Daoy (cell line): ENCODE measurements around the gene KIRREL3. TPM values are rescaled to one million over a fixed set of nuclear protein-coding genes. Genes with fewer than 3 reads are reported as not detected.
A peak's percentile ranks its signal among the peaks of the same experiment; 100 is the strongest.

ENCODE experiments used
- DNase-seq: peaks from one replicate; pipeline ENCODE4 v3.0.0-alpha.2; 2015; ENCODE audit warnings: low read depth
- total RNA-seq: library from RNA; depleted of rRNA; stranded (reverse); fragments of >200 nt; shearing (Covaris generic); gene quantifications from 2 replicates; pipeline ENCODE4 v1.2.3, GENCODE V29; 2014

The KIRREL3 gene
- total RNA-seq, 1 experiment from 2014 or later: 2.4 TPM

DNA sequence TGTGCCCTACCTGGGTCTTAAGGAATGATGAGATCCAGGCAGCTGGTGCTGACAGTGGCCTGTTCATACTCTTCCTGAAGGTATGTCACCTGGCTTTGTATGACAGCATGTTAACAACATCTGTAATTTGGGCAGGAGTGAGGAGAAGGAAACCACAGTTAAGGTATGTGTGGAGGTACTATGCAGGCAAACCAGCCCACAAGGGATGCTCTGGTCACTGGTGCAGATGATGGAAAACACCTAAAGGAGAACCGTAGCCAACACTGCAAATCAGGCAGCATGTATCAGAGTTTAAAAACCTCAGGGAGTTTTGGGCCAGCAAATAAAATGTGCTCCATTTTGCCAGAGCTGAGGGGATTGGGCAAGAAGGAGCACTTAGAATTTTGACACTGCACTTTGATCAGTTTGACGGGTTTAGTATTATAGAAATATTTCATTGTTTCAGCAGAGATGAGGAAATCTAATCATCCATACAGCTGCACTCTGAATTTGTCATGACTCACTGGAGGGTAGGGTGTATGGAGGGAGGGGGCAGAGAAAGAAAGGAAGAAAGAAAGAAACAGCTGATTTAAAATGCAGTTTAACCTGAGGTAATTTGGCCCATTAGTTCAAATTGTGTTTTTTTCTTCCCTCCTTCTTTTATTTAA is 260.9 kb downstream of the KIRREL3 start:
- DNase-seq: no peak

DNA sequence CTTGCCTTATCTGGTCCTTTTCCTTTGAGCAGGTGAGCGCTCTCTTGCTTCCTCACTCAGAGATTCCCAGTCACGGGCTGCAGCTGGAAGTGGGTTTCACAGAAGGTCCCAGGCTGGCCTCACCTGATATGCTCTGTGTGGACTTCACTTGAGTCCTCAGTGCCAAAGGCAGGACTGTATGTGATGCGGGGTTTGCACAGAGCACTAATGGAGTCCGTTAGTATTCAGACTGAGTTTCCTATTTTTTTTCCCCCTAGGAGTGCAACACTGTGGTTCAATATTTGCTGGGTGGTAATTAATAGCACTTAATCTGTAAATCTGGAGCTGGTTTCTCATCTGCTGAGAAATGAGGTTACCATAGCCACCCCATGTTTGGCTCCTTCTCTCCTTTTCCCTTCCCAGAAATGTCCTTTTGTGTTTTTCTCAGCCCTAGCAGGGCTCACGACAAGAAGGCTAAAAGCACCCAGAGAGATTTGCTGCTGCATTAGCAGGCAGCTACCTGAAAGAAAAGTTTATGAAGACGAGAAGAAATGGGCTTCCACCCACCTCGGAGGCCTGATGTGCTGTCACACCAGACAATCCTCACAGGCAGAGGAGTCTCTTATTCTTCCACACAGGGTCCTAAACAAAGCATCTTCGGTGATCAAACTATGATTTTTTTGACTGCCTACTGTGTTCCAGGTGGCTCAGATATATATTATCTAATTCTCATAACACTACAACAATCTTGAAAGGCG is 262.1 kb downstream of the KIRREL3 start:
- no peak for DNase-seq

DNA sequence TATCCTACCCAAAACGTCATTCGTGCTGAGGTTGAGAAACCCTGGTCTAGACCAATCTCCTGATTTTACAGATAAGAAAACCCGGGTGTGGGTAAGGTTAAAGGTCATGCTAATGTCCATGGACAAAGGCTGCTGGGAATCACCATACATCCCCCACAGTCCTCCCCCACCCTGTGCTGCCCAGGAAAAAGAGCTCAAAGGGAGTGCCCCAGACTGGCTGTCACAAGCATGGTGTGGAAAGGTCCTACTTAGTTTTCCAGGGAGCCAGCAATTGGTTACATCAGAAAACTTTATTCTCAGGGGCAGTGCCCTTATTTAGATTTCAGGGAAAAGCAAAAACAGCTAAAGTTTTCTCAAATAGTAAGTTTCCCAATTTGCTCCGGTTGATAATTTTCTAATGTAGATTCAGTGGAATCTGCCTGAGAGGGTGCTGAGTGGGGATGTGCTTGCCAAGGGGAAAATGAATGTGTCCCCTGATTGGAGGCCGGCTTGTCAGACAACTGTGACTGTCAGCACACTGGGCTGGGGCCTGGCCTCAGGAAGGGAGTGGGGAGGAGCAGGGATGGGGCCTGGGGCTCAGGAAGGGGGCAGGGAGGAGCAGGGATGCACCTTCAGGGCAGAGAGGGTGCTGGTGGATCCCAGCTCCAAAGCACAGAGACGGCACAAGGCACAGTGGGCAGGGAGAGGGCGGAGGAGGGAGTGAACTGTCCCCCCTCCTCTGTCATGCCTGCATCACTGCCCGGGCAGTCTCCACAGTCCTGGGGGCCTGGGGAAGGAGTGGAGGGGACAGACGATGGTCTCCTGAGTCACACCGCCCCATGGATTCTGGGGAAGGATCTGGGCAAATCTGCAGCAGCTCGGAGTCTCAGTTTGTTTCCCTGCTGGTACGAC is 263.6 kb downstream of the KIRREL3 start:
- DNase-seq: no peak

DNA sequence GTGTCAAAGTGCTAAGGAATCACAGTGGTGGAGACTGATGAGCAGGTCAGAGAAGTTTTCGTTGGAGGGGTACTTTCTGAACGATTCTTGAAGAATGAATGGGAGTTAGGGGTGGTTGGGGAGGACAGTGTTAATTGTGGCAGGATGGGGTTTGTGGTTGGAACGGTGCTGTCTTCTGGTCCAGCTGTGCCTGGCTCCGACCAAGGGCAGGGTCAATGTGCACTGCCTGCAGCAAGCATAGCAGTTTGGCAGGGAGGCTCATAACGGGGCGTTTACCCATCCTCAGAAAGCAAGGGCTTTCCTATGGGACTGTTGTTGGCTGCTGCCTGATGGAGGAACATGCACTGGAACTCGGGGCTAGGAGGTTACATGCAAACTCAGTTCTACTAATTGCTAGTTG is 265.8 kb downstream of the KIRREL3 start:
- no peak for DNase-seq

DNA sequence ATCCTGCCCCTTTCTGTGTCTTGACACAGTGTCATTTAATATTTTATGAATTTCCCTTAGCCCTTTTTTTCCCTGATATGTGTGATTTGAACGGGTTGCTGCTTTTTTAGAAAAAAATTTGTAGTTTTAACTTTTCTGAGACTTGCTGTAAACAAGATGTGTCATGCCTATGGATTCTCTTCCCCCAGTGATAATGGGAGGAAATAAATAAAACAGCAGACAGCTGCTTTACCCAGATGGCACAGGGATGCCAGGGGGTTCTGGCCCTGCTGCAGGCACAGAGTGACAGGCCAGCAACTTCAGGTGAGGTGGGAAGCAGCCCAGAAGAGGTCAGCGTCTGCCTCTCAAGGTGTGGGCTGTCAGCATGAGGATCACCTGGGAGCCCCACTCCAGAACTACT is 266.9 kb downstream of the KIRREL3 start:
- DNase-seq: no peak

DNA sequence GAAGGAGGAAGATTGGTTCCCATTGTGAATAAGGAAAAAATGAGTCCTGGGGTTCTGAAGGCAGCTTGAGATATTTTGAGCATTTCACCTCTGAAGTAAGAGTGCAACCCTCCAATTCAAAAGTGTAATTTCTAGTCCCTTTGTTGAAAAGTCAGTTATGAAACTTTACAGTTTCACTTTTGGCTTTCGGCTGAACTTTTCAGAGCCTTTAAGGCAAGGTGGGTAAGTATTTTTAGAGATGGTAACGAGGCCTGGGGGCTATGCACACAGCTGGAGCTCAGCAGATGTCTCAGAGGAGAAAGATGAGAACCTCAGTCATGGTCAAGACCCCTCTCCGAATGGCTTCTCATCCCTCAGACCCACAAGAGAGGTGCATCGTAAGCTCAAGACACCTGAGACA is 267.6 kb downstream of the KIRREL3 start:
- DNase-seq: no peak

DNA sequence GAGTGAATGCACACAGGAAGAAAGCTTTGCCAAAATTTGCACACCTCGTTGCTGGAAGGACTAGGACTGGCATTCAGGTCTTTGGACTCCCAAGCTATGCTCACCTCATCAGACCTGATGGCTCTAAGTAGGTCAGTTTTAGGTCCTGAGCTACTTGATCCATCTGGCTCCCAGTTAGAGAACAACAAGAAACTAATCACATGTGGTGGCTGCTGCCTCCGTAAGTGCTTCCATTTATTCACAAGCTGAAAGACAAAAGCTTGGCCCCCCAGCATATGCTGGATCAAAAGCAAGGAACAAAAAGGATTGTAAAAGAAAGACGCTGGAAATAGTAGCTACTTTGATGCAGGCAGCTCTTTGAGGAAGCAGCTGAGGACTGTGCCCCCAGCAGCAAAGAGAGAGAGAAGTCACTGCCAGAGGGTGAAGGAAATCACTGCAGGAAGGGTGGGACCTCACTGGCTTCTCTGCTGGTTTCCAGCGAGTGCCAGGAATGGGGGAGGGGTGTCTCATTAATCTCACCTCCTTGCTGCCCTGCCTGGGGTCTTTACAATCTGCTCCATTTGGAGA is 268.9 kb downstream of the KIRREL3 start:
- no peak for DNase-seq

DNA sequence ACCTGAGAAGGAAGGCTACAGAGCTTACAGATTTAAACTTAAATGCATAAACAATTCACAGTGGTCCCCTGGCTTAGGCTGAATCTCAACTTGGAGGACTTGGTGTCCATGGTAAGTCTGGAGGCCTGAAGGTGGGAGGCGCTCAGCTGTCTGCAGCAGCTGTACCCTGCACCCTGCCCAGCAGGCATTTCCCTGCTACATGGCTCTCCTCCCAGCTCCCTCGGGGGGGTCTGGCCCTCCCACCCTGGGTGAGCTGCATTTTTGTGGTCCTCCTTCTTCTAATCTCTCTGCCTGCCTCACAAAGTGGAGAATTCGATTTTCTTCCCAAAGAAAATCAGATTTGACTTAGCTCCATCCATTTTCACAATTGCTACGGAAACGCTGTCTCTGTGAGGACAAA is 273.2 kb downstream of the KIRREL3 start:
- DNase-seq: no peak

DNA sequence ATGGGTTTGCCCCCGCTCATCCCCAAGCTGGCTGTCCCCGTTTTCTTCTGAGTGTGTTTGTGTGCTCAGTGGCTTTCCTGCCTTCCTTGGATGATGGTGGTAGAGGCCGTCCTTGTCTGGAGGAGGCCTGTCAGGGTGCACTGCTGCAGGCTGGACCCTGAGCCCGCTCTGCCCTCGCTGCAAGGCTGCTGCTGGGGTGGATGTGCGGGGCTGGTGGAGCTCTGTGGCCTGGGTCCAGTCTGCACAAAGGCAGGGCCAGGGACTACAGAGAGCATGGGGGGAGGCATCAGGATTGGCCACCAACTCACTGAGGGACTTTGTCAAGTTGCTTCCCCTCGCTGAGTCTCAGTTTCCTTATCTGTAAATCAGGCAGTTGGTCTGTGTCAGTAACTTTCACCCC is 275.0 kb downstream of the KIRREL3 start:
- DNase-seq: no peak

DNA sequence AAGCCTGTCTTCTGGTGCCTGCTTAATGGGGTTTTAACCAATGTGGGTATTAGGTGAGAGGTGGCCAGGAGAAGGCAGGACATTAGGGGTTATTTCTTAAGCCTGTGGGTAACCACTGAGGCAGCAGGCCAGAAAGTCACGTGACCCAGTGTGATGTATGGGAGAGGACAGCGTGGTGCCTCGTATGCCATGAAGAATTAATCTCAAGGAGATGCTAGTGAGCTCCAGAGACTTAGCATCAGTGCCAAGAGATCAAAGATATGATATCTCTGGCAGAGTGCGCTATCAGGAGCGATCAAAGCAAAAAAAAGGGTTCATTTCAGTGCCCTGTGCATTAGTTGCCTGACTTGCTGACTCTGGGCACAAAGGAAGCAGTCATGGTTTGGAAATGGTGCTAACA is 275.5 kb downstream of the KIRREL3 start:
- no peak for DNase-seq

DNA sequence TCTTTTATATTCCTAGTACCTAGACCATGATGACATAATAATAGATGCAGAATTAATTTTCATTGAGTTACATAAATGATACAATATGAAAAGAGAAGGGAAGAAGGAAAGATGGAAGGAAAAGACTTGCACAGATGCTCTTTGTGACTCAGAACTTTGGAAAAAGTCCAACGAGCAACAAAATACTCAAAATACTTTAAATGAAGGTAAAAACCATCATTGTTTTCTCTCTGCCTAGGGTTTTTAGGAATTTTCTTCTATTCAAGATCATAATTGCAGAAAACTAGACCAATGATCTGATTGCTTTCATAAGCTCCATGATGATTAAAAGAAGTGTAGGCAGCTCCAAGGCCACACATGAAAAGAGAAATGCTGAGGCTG is 276.9 kb downstream of the KIRREL3 start:
- DNase-seq: no peak

DNA sequence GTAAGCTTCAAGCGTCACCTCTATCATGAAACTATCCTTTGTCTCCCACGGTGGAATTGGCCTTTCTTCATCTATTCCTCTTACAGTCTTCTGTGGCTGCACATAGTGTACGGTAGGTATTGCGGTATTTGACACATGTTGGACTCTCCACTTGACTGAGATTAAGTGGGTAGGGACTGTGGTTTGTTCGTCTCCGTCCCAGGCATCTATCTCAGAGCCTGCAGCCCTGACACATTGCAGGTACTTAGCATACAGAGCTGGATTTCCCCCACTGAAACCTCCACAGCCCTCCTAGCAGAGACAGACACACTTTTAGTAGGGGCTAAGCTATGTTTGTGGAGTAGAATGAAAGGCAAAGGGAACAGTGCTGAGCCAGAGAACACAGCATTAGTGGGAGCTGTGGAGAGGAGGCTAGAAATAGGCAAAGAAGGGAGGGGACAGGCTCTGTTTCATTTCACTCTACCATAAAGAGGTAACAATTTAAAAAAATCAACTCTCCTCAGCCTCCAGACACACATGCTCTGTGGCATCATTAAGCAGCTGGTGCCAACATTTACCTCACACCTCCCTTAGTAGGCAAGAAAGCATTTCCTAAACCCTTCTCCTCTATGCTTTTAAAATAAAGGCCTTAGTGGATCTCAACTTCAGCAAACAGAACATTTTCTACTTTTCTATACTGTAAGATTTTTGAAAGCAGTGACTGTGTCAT is 277.5 kb downstream of the KIRREL3 start:
- DNase-seq: no peak

DNA sequence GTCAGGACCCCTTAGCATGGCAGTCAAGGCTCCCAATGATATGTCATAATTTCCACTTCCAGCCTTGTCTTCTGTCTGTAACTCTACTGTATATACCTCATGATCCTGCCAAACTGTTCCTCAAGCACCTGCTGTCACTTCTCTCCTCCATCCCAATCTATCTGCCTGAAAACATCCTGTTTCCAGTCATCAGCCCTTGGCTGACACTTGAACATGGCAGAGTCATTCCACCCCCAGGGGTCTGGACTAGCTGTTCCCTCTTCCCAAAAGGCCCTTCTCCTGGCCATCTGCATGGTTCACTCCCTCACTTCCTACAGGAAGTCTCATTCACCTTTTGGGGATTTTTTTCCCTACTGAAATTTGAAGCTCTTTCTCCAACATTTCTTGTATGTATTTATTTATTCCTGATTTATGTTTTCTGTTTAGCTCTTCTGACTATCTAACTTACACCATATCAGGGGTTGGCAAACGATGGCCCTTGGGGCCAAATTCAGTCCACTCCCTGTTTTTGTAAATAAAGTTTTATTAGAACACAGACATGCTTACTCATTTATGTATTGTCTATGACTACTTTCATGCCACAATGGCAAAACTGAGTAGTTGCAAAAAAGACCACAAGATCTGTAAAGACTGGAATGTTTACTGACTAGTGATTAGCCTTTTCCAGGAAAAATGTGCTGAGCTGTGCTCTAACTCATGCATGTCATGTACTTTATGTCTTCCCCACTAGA is 278.4 kb downstream of the KIRREL3 start:
- DNase-seq: no peak

DNA sequence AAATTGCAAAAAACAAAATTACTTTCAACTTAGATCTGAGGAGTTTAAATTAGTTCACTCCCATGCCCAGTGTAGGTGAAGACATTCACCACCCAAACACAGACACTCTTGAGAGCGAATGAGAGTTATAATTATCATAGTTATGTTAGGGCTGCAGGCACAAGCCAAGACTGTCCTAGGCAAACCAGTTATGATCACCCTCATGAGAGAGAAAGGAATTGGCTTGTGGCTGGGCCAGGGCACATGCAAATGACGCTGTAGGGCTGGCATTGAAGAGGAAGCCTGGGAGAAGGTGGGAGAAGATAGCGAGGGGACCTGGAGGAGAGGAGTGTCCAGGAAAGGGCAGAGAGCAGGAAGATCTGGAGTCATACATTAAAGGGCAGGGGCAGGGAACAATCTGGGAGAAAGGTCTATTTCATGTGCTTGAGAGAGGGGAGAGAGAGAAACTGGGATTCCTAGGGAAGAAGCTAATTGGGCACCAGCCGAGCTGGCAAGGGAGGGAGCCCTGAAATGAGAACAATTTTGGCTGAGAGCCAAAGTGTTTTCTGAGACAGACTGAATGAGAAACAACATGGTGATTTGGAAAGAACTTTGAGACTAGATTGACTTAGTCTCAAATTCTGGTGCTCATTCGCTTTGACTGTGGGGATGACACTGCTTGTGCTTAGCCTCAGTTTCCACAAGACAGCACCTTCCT is 279.9 kb downstream of the KIRREL3 start:
- no peak for DNase-seq

DNA sequence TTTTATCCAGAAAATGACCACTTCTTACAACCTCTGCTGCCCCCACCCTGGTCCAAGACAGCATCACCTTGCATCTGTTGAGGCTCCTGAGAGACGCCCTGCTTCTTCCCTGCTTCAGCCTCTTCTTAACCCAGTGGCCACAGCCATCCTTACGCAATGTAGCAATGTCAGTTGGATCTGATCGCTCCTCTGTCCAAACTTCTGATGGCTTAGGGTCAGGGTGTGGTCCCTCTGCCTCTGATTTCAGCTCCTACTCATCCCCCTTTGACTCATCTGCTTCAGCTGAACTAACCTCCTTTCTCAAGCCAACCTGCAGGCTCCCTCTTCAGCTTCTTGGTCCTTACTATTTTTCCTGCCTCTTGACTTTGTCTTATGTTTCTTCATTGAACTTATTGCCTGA is 280.8 kb downstream of the KIRREL3 start:
- DNase-seq: no peak

DNA sequence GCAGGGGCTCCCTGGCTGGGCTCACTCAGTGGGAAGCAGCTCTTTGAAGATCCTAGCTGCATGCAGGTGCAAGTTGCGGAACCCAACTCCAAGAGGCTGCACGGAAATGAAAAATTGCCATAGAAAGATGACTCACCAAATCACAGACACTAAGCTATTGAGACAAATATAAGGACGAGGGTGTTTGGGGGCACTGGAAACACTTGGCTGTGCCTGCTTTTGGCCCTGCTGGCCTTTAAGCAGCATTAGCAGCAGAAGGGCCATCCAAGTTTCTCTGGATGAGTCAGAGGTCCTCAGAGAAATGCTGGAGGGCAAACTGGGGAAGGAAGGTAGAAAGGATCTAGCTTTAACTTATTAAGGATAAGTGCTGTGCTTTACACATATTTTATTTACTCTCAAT is 282.3 kb downstream of the KIRREL3 start:
- no peak for DNase-seq

DNA sequence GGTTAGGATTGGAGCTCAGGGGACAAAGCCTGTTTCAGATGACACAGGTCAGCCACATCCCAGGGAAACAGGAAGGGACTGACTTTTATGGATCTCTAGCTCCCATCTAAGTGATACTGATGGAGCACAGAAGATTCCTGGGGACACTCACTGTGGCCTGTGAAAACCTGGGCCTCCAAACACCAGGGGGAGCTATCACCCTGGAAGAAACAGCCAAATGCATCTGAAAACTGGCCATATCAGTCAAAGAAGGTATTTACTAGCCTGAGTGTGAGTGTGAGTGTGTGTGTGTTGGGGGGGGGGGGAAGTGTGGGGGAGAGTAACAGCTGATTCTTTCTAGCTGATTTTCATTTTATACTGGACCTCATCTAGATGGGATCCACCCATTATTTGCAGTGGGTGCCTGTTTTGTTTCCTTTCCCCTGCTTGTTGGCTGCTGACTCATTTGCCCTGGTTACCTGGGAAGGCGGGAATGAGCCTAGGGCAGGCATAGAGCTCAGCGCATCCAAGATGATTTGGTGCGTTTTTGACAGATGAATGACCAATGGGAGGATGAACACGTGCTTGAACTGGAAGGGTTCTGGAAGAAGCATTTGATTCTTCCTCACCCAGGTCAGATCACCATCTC is 284.0 kb downstream of the KIRREL3 start:
- DNase-seq: peak; percentile 47

DNA sequence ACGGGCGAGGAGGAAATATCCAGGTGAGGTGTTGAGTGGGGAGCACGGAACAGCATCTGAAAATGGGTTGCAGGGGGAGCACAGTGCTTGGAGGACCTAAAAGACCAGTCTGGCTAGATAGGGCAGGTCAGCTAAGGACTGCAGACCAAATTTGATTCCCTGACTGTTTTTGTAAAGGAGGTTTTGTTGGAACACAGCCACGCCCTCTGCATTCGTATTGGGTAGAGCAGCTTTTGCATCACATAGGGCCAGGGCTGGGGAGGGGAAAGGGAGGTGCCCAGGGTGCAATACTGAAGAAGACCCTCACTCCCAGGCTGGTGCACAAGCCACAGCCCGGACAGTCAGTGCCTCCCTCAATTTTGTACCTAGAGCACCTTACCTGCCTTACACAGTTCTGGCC is 286.8 kb downstream of the KIRREL3 start:
- no peak for DNase-seq

DNA sequence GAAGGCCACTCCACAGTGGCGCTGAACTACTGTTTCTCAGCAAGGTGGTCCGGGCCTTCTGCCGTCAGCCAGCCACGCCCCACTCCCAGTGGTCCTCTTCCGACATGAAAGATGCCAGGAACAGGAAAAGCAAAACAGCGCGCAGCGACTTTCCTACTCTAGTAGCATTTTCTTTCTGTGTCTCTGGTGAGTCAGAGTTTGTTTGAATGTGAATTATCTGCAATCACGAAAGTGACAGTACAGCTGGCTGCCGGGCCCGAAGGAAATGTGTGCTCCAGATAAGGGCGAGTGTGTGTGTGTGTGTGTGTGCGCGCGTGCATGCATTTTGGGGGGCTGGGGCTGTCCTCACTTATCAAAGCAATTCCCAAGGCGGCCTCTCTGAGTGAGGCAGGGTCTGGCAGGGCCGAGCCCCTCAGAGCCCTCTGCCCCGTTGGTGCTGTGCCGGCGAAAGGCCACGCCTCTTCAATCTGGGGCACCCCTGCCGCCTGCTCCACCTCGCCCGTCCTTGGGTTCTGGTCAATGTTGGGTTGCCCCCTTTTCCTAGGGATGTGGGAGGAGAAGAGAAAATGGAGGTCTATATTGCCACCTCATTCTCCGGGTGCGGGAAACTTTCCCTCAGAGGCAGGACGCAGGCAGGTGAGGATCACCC is 288.5 kb downstream of the KIRREL3 start:
- no peak for DNase-seq
